Stimulated activated CD4-positive, alpha-beta T cell treated with anti-CD3 and anti-CD28 coated beads, TNF-alpha, amount 100 ng/mL, for 4 hours (primary cell): ENCODE measurements around the gene SNUPN.

Experiments
- DNase-seq, 3 experiments: peaks; one replicate each; pipeline ENCODE4 v3.0.0-alpha.2; 2020; ENCODE audit warnings: low read depth in 3 of 3

The SNUPN gene

GRCh38 chr15:75654201-75654907 is 28.8 kb upstream of the SNUPN start:
- DNase-seq = no peak

- no peak for DNase-seq
Measured at GRCh38 chr15:75653347-75653913, 27.9 kb upstream of the SNUPN start.

GRCh38 chr15:75651810-75652543 is 26.5 kb upstream of the SNUPN start:
- DNase-seq = no peak

GRCh38 chr15:75650908-75651809 is 25.6 kb upstream of the SNUPN start:
- DNase-seq = no peak

- DNase-seq = no peak
Measured at GRCh38 chr15:75649848-75650247, 24.3 kb upstream of the SNUPN start.

GRCh38 chr15:75649045-75649761 is 23.7 kb upstream of the SNUPN start:
- no peak for DNase-seq

GRCh38 chr15:75648156-75649000 is 22.9 kb upstream of the SNUPN start:
- DNase-seq = no peak

- DNase-seq = peak in 2 of 3 experiments; percentile 41 to 50
Measured at GRCh38 chr15:75647370-75648155, 22.0 kb upstream of the SNUPN start, which contains the start of gene SNX33. Gene SNX33 (plus strand): TSS chr15:75647912. CDS start chr15:75649103, 1,191 bp downstream.

GRCh38 chr15:75646944-75647364 is 21.4 kb upstream of the SNUPN start:
- no peak for DNase-seq

GRCh38 chr15:75646112-75646943 is 20.8 kb upstream of the SNUPN start:
- no peak for DNase-seq

- no peak for DNase-seq
Measured at GRCh38 chr15:75644376-75644775, 18.9 kb upstream of the SNUPN start.

GRCh38 chr15:75641603-75642002 is 16.1 kb upstream of the SNUPN start:
- DNase-seq = no peak

GRCh38 chr15:75641179-75641503 is 15.6 kb upstream of the SNUPN start:
- no peak for DNase-seq

GRCh38 chr15:75640483-75641178 is 15.1 kb upstream of the SNUPN start:
- peak in 2 of 3 experiments; percentile 26 to 43 for DNase-seq

GRCh38 chr15:75639709-75640482 is 14.4 kb upstream of the SNUPN start, which contains the start of gene IMP3:
Gene IMP3 (minus strand): TSS chr15:75640224. CDS start chr15:75640168, 56 bp downstream.
- DNase-seq = peak; percentile 70 to 89 (median 87)

- no peak for DNase-seq
Measured at GRCh38 chr15:75639191-75639708, 13.7 kb upstream of the SNUPN start.
